ENCODE results near the gene BLID.

BLID gene

GRCh38 chr11:122103726-122104125, 12.3 kb downstream of the BLID start:
- DNase-seq, result no peak

- no peak for DNase-seq
Observed at GRCh38 chr11:122103321-122103720, 12.7 kb downstream of the BLID start.

GRCh38 chr11:122102426-122102825, 13.6 kb downstream of the BLID start:
- DNase-seq, result no peak

DNA sequence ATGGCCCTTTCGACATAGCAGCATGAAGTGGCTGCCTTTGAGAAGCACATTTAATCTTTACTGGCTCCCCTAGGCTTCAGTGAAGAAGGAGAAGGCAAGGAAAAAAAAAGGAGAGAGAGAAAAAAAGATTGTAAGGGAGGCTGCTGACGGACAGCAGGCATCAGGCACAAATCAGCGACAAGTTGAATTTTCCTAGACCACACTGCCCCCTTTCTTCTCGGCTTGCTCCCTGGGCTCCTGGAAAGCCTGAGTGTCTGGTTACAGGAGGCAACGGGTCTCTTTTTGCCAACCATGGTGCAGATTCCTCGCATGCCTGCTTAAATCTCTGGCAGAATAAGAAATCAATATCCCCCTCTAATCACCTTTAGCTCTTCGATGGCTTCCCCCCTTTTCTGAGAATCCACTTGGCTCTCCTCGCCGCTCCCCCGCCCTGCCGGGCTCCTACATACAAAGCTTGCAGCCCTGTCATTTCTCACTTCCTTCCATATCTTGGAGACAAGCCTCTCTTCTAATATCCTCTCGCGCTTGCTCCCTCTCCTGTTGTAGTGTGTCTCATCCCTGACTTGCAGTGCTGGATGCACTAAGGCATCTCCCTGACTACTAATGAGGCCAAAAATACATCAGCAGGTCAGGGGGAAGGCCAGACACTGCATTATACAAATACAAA, 14.3 kb downstream of the BLID start:
- DNase-seq, result no peak

- no peak for DNase-seq
Observed at GRCh38 chr11:122100756-122101080, 15.3 kb downstream of the BLID start.

DNA sequence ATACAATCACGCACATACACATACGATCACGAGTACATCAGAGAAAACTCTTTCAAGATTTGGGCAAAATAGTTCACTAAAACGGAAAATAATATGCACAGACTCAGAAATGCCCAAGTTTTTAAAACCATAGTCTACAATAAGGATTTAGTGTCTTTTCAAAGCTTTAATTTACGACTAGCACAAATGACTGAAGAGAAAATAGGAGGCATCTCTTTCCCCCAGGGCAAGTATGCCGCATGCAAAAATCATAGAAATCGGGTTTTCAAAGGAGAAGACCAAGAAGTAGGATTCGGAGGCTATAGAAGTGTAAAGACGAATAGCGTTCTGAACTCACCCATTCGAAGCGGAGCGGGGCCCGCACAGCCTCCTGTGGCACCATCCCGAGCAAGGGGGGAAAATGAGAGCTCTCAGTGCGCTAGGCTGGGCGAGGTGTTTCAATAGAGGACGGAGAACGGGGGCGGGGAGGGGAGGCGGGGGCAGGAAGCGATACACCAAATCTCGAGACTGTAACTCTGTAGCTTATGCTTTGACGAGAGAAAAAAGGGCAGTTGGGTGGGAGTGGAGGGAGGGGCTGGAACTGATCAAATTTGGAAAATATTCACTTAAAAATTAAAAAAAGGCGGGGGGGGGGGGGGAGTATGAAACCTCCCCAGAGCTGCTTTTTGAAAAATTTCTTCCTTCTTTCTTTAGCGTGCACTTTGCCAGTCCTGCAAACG, 15.8 kb downstream of the BLID start:
- no peak for DNase-seq

DNA sequence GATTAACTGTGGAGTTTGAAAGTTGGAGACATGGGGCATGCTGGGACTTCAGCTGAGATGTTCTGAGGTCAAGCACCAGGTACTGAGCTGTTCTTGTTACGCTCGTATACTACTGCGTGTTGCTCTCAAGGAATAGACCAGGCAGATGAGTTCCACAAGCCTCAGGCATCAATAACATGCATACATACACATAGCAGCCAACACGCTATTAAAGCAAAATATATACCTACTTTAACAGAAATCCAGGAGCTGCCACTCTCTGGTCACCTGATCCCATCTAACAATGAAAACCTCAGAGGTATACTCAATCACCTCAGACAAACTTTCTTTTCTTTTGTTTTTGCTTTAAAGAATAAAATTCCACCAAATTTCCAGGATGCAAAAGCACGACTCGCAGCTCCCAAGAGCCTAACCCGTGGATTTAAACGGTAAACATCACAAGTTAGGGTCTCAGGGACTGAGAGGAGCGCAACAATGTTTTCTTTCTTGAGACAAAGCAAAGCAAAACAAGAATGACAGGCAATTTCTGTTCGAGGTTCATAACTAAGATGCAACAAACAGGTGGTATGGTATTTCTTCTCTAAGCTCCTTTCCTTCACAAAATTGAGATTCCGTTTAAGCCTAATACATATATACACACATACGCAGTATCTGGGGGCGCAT, 16.5 kb downstream of the BLID start:
- DNase-seq, result no peak

- DNase-seq, result no peak
Observed at GRCh38 chr11:122098261-122098980, 17.6 kb downstream of the BLID start.

DNA sequence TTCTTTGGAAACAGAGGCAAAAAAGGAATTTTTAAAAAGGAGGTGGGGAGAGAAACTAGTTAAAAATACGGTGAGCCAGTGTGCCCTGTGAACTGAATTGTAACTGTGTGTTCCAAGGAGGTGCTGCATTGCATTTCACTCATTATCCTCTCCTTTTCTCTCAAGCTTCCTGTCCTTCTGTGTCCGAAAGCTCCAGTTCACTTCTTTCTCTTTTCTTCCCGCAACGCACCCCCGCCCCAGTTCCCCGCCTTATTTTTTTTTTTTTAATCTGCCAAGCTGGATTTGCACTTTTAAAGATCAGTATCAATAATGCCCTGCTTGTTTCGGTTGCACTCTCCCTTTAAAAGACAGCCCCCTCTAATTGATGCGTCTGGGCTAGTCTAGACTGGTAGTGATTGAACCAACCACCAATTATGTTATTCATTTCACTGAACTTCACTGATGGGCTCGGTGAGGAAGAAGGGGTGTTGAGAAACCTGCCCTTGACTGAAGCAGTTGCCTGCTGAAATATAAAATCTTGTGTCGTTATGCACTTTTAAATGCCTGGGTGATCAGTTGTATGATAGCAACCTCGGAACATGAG, 18.5 kb downstream of the BLID start:
- no peak for DNase-seq

DNA sequence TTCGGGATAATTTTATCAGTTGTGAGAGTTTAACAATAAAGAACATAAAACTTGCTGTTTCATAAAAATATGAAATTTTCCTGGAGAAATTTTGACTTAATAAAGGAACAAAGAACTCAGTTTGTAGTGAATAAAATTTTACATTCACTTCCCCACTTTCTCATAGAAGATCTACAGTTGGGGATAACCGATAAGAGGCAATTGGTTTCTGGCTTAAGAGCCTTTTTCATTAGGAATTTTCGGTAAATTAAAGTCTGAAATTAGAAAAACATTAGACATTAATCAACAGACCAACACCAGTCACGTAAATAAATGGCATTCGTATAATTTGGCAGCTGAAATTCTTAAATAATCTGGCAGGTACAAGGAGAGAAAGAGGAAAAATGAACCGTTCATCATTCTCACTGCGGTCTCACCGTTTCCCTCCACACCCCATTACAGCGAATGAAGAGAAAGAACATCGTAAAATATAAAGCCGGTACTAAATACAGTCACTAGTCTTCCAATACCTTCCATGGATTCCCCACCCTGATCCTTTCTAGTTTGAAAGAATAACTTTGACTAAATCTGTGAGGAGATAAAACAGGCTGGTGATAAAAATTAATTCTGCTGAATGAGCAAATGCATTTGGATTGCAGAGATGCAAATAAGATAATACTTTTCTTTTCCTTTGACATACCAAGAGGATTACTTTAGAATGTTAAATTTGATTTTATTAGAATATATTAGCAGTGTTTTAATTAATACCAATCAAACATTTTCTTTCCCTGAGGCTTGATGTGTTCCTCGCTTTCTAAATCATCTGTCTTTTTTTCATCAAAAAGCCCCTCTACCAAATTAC, 19.5 kb downstream of the BLID start:
- no peak for DNase-seq

DNA sequence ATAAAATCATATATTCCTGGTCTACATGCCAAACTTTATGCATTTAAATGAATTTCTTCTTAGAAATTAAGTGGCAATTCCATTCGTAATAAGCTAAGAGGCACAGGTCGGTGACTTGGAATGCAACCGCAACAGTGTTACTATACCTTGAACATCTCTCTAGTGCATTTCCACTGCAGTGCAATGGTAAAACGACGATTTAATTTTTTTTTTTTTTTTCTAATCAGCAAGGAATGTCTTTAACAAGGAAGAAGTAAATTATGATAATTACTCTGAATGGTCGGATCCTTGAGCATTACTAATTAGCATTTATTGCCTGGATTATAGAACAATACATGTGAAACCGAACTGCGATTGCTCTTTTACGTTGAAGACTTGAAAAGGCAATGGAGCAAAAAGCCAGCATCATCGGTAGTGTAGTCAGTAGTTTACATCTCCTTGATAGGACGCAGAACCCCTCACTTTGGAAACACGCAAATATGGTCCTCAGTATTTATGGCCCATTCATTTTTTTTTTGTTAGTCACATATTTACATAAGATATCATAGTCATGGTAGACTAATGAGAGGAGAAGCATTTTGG, 20.2 kb downstream of the BLID start:
- DNase-seq, result no peak

DNA sequence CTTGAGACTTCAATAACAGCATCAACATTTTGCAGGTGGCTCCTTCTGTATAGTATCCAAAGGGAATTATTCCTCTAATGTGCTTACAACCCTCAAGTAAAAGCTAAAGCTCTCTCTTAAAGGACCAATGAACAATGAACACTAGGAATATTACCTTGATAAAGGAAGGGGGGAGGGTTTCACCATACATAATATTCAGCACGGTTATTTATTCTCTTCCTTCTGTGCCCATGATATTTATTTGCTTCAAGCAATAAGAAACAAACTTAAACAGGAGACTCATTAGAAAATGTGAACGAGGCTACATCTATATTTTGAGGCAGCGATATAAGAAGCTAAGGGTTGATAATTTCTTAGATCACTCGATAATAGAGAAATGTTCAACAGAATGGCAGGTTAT, 21.2 kb downstream of the BLID start:
- DNase-seq, result no peak

DNA sequence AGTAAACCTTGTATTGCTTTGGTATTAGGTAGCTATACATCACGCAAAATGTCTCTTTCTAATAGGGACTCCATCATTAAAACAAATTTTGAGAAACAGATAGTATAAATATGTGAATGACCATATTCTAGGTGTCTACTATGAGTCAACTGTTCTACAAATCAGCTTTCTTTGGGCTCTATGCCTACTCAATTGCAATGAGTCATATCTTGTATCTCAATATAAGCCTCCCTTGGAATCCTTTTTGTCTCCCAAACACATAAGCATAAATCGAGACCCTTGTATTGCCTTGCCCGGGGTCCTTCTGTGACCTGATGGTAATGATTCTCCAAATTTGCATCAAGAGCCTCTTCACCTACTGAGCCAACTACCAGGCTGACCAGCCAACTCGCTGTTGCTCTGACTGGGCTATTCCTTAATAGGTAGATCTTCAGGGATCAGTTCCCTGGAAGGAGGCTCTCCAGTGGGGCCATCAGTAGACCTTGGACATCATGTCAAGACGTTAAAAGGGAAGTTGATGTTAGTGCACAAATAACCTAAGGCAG, 22.2 kb downstream of the BLID start:
- DNase-seq, result no peak

GRCh38 chr11:122091835-122092234, 24.2 kb downstream of the BLID start:
- no peak for DNase-seq

DNA sequence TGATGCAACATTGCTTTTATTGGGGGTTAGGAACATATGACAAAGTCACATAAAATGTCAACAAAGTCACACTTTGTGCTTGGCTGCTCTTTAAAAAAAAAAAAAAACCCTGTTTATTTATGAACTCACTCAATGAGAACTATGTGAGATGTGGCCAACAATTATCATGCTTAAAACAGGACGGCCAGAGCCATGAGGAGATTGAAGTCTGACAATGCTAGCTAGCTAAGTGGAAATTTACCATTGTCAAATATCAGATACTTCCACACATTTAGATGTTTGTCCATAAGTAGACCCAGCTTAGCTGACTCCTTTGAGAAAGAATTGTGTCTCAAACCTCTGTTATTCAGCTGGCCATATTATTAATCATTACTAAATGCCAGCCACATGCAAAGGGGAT, 26.9 kb downstream of the BLID start:
- DNase-seq, result no peak

- DNase-seq, result no peak
Observed at GRCh38 chr11:122085712-122086111, 30.3 kb downstream of the BLID start.

GRCh38 chr11:122085264-122085663, 30.8 kb downstream of the BLID start:
- DNase-seq, result no peak

DNA sequence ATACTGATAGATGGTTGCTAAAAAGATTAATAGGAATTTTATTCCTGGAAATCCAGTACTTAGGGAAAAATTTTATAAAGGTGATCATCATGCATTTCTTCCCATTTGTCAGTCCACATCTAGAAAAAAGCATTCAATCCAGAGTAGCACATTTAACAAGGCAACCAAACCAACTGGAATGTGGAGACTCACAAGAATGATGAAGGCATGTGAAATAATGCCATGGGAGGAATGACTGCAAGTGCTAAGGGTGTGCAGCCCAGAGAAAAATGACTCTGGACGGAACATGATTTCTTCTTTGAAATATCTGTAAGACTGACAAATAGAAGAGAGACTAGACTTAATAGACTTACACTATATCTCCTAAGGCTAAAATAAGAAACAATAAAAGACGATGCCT, 33.8 kb downstream of the BLID start:
- DNase-seq, result no peak

GRCh38 chr11:122081073-122081472, 34.9 kb downstream of the BLID start:
- DNase-seq, result no peak

- DNase-seq, result no peak
Observed at GRCh38 chr11:122077459-122077858, 38.6 kb downstream of the BLID start.

- no peak for DNase-seq
Observed at GRCh38 chr11:122076512-122077120, 39.4 kb downstream of the BLID start.

Data from stimulated activated naive CD4-positive, alpha-beta T cell (primary cell).